Left ventricle myocardium inferior (tissue), 1 donor: ENCODE measurements around the gene GRB10. TPM values are rescaled to one million over a fixed set of nuclear protein-coding genes. Genes with fewer than 3 reads are reported as not detected.

Experiments used
- DNase-seq: peaks from one replicate; pipeline ENCODE4 v3.0.0-alpha.2; 2020
- H3K27ac ChIP-seq: fragments of 200-600 bp; replicated peaks from 2 replicates; pipeline ENCODE4 v1.8.0; 2021
- H3K27me3 ChIP-seq: fragments of 200-600 bp; 2 replicates; pipeline ENCODE4 v1.8.0; 2021; ENCODE audit warnings: low read depth
- H3K36me3 ChIP-seq: fragments of 200-600 bp; 2 replicates; pipeline ENCODE4 v1.8.0; 2021
- H3K4me1 ChIP-seq: fragments of 200-600 bp; 2 replicates; pipeline ENCODE4 v1.8.0; 2021
- H3K4me3 ChIP-seq: fragments of 200-600 bp; 2 replicates; pipeline ENCODE4 v1.8.0; 2021; ENCODE audit warnings: mild to moderate bottlenecking, moderate library complexity
- H3K9me3 ChIP-seq: fragments of 200-600 bp; replicated peaks from 2 replicates; pipeline ENCODE4 v1.8.0; 2021
- intact Hi-C: fragments of 100-400 bp; cut with micrococcal nuclease; formaldehyde crosslinking; loops from one replicate; pipeline ENCODE4 v1.11.0; 2022
- total RNA-seq: library from RNA; stranded (reverse); fragmentation: NEBNext Ultra II Directional; extraction: Animal tissue kit (Norgen Biotek cat#: 25700); gene quantifications from one replicate; pipeline ENCODE4 v1.2.1, GENCODE V29; 2021
- TF ChIP-seq, protein P1 (sequence below): fragments of 200-600 bp; IDR thresholded peaks from 2 replicates; pipeline ENCODE4 v1.8.0; 2021; ENCODE audit warnings: antibody characterized with exemption, mild to moderate bottlenecking, borderline replicate concordance
- donor health status: DM: no; HTN: yes; CAD: no; lungs with severe emphysema.

Gene GRB10
- total RNA-seq, 1 donor from 2014 or later: 40.6 TPM

DNA sequence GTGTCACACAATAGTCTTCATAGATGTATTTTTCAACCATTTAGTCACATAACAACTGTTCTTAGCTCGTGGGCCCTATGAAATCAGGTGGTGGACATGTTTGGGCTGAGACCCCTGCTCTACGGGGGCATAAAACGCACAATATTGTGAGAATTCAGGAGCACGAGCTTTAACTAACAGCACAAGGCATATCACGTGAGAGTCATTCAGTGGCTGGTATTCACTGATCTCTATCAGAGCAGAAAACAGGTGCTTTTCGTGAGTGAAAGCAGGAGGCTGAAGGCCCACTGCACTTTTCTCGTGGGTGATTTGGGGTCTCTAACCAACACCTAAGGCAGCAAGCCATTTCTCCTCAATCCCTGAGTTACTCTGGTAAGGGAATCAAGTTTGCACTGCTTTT, 42.8 kb upstream of the GRB10 start:
- H3K27ac ChIP-seq: no peak overlapping the region
- H3K9me3 ChIP-seq: no peaks in the 10 kb centered on the region
- no peaks in the 10 kb centered on the region for H3K36me3 ChIP-seq
- TF ChIP-seq, protein P1, sequence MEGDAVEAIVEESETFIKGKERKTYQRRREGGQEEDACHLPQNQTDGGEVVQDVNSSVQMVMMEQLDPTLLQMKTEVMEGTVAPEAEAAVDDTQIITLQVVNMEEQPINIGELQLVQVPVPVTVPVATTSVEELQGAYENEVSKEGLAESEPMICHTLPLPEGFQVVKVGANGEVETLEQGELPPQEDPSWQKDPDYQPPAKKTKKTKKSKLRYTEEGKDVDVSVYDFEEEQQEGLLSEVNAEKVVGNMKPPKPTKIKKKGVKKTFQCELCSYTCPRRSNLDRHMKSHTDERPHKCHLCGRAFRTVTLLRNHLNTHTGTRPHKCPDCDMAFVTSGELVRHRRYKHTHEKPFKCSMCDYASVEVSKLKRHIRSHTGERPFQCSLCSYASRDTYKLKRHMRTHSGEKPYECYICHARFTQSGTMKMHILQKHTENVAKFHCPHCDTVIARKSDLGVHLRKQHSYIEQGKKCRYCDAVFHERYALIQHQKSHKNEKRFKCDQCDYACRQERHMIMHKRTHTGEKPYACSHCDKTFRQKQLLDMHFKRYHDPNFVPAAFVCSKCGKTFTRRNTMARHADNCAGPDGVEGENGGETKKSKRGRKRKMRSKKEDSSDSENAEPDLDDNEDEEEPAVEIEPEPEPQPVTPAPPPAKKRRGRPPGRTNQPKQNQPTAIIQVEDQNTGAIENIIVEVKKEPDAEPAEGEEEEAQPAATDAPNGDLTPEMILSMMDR: no peak
- intact Hi-C loops: no loop called here
- no peaks in the 10 kb centered on the region for H3K27me3 ChIP-seq
- DNase-seq: no peak
- H3K4me1 ChIP-seq: peaks cover 20% of the 10 kb centered on the region
- no peak overlapping the region for H3K4me3 ChIP-seq

DNA sequence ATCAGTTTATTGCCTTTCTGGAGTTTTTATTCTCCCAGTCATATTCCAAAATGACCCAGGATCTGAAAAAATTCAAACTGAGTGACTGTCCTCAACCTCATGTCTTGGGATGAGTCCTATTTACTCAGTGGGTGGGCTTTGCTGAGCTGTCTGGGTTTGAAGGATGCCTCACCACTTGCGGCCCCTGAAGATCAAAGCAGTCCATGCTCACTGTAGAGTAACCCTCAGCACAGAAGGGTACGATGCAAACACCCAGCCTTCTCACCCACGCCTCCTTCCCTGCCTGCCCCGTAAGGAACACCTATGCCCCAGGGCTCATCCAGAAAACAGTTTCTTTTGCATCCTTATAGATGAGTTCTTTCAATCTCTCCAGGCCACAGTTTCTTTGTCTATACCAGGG, 42.2 kb upstream of the GRB10 start:
- Histone ChIP-seq H3K4me1 (peaks cover 20% of the 10 kb centered on the region), H3K9me3 (no peaks in the 10 kb centered on the region), H3K36me3 (no peaks in the 10 kb centered on the region), H3K27me3 (no peaks in the 10 kb centered on the region), H3K4me3 (no peak overlapping the region), H3K27ac (no peak overlapping the region)
- intact Hi-C loops: no loop called here
- TF ChIP-seq, protein P1: no peak
- DNase-seq: no peak

DNA sequence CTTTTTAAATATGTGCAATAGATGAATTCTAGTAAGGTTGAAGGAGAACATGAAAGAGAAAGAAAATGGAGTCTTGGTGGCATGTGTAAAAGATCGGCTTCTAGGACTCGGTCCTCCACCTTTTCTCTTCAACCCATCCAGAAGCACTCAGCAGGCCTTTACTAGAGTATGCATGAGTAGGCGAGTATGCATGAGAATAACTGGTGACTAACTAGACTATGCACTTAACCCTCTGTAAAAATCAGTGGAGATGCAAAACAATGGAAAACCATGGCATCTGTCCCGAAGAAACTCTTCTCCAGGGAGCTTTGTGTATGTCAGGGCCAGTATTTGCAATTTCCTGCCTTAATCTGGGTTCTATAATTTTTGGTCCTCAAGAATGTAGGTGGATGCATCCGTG, 40.0 kb upstream of the GRB10 start:
- Histone ChIP-seq H3K4me1 (peaks cover 22% of the 10 kb centered on the region), H3K27ac (no peak overlapping the region), H3K4me3 (no peak overlapping the region), H3K36me3 (no peaks in the 10 kb centered on the region), H3K27me3 (no peaks in the 10 kb centered on the region), H3K9me3 (no peaks in the 10 kb centered on the region)
- no peak for DNase-seq
- intact Hi-C loops: no loop called here
- TF ChIP-seq, protein P1: no peak

DNA sequence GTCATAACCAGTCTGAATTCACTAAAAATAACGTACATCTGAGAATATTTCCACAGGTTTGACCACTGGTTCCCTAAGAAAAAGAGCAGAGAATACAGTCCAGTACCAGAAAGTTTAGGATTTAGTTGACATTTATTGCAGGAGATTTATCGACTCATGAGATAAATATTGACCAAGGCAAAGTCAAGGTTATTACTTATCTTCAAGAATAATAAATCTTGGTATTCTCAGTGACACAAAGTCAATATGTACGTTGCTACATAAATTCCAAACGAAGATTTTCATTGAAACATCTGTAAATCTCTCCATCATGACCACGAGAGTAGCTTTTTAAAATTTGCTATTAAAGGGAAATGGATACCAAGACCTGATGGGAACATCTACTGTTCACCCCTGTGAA, 39.4 kb upstream of the GRB10 start:
- no peak overlapping the region for H3K27ac ChIP-seq
- intact Hi-C loops: no loop called here
- H3K36me3 ChIP-seq: no peaks in the 10 kb centered on the region
- TF ChIP-seq, protein P1: no peak
- no peak for DNase-seq
- H3K9me3 ChIP-seq: no peaks in the 10 kb centered on the region
- H3K4me3 ChIP-seq: no peak overlapping the region
- no peaks in the 10 kb centered on the region for H3K27me3 ChIP-seq
- peaks cover 24% of the 10 kb centered on the region for H3K4me1 ChIP-seq

DNA sequence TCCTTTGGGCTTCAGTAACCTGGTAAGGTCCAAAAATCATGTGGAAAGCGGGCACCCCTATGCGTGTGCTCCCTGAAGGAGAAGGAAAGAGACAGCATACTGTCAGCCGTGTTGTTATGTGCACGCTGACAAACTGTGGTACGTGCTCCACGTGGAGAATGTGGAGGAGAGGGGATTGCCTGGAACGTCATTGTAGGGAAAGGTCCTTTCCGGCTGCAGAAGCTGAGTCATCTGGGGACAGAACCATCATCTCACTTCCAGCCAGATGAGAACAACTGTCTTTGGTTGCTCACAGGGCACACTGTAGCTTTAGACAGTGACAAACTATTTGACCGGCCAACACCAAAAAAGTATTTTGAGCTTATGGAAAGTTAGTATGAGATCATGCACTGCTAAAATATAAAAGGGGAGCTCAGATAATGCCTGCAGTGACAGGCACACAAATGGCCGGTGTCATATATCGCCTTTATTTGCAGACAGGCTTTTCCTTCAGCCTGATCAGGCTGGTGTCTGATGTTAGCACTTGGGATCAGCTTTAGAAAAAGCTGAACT, 38.8 kb upstream of the GRB10 start:
- DNase-seq: no peak
- Histone ChIP-seq H3K36me3 (no peaks in the 10 kb centered on the region), H3K4me1 (peaks cover 18% of the 10 kb centered on the region), H3K4me3 (no peak overlapping the region), H3K27ac (no peak overlapping the region), H3K9me3 (no peaks in the 10 kb centered on the region), H3K27me3 (no peaks in the 10 kb centered on the region)
- intact Hi-C loops: no loop called here
- TF ChIP-seq, protein P1: no peak
